Body of pancreas (tissue), 4 donors: Measurements from ENCODE around the gene TPK1.

ENCODE experiments used
- POLR2A ChIP-seq, 3 donors: fragments of 450-650 bp; IDR thresholded peaks; one replicate each; pipeline ENCODE4 v1.6.1; 2016; ENCODE audit warnings: antibody characterized with exemption in 3 of 3, mild to moderate bottlenecking in 2 of 3
- TF ChIP-seq, protein P1 (sequence below), 7 experiments: fragments of 450-650 bp in 4 of 7; fragments of 200-600 bp in 3 of 7; sonication (generic) in 3 of 7; IDR thresholded peaks; one replicate each; pipeline ENCODE4 v1.5.1; 2016 to 2019; ENCODE audit warnings: antibody characterized with exemption in 7 of 7

DNA sequence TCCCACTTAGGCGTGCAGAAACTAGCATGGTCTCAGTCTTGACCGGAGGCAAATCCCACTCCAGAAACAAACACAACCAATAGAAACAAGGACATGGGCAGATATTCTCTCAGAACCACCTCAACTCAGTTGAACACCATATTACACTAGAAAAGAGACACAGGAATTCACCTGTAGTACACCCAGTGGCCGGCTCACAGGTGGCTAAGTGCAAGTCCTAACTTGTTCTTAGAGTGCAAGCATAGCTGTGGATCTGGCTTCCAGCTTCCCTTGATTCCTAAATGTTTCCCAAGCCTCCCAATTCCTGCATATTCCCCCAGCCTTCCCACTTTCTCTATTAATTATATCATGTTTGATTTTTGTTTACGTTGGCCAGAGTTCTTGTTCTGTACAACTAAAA is 164.4 kb downstream of the TPK1 start:
- TF ChIP-seq POLR2A (IDR thresholded peaks at IDR 0.05): no peak
- TF ChIP-seq, protein P1, sequence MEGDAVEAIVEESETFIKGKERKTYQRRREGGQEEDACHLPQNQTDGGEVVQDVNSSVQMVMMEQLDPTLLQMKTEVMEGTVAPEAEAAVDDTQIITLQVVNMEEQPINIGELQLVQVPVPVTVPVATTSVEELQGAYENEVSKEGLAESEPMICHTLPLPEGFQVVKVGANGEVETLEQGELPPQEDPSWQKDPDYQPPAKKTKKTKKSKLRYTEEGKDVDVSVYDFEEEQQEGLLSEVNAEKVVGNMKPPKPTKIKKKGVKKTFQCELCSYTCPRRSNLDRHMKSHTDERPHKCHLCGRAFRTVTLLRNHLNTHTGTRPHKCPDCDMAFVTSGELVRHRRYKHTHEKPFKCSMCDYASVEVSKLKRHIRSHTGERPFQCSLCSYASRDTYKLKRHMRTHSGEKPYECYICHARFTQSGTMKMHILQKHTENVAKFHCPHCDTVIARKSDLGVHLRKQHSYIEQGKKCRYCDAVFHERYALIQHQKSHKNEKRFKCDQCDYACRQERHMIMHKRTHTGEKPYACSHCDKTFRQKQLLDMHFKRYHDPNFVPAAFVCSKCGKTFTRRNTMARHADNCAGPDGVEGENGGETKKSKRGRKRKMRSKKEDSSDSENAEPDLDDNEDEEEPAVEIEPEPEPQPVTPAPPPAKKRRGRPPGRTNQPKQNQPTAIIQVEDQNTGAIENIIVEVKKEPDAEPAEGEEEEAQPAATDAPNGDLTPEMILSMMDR (IDR thresholded peaks at IDR 0.05): no peak
